HEK293 (cell line): ENCODE results near the gene CNKSR2.

Experiments
- CTCF ChIA-PET: fragments of 350-600 bp; formaldehyde crosslinking; extraction: SDS; loops from one replicate; lab custom pipeline; 2021; ENCODE audit warnings: antibody characterized with exemption; lab: Yijun Ruan, JAX
- POLR2A ChIA-PET: fragments of 300-600 bp; formaldehyde crosslinking; extraction: SDS; loops from one replicate; lab custom pipeline; 2020; ENCODE audit warnings: antibody characterized with exemption, inconsistent platforms; lab: Yijun Ruan, JAX
- H3K27ac ChIP-seq: fragments of 200-500 bp; sonication (Bioruptor generic); 2 replicates; pipeline ENCODE4 v1.5.1; 2014; ENCODE audit warnings: low read depth, low read length, control low read depth, inconsistent platforms; ENCODE audit errors: extremely low read depth
- H3K36me3 ChIP-seq, 2 experiments: fragments of 200-500 bp in 1 of 2; sonication (Bioruptor generic) in 1 of 2; 1 replicate in 1 of 2; 2 replicates in 1 of 2; pipeline ENCODE4 v1.5.1; 2014 to 2017; ENCODE audit warnings: inconsistent platforms in 2 of 2, low read length in 2 of 2; ENCODE audit not compliant: control insufficient read depth in 2 of 2, insufficient read depth in 1 of 2
- H3K4me1 ChIP-seq: fragments of 200-500 bp; sonication (Bioruptor generic); 2 replicates; pipeline ENCODE4 v1.5.1; 2014; ENCODE audit warnings: mild to moderate bottlenecking, low read length, inconsistent platforms; ENCODE audit not compliant: control insufficient read depth, insufficient read depth
- H3K4me3 ChIP-seq: 2 replicates; pipeline ENCODE4 v1.5.1; 2011; ENCODE audit warnings: low read depth, mild to moderate bottlenecking, control low read depth, low read length, moderate library complexity
- H3K9me3 ChIP-seq: fragments of 200-500 bp; sonication (Bioruptor generic); 2 replicates; pipeline ENCODE4 v1.5.1; 2014; ENCODE audit warnings: low read depth, low read length, inconsistent platforms; ENCODE audit not compliant: control insufficient read depth, insufficient read depth
- BCL11A ChIP-seq: fragments of 450-650 bp; formaldehyde crosslinking; IDR thresholded peaks from 2 replicates; pipeline ENCODE4 v1.5.1; 2016; ENCODE audit warnings: low read depth, missing biosample characterization, missing genetic modification characterization
- SETDB1 ChIP-seq: IDR thresholded peaks from one replicate; pipeline ENCODE4 v1.6.1; 2017; ENCODE audit warnings: mild to moderate bottlenecking, low read length, moderate library complexity, mixed read lengths; ENCODE audit not compliant: insufficient read length
- ZBTB21 ChIP-seq: fragments of 450-650 bp; formaldehyde crosslinking; IDR thresholded peaks from 2 replicates; pipeline ENCODE4 v1.5.1; 2017; ENCODE audit warnings: missing biosample characterization, missing genetic modification characterization
- ZFP37 ChIP-seq: fragments of 450-650 bp; formaldehyde crosslinking; IDR thresholded peaks from 2 replicates; pipeline ENCODE4 v1.5.1; 2016; ENCODE audit warnings: missing biosample characterization, missing genetic modification characterization
- ZNF16 ChIP-seq: fragments of 450-650 bp; formaldehyde crosslinking; IDR thresholded peaks from 2 replicates; pipeline ENCODE4 v1.5.1; 2016; ENCODE audit warnings: low read depth, missing biosample characterization, missing genetic modification characterization
- ZNF174 ChIP-seq: fragments of 450-650 bp; formaldehyde crosslinking; IDR thresholded peaks from 2 replicates; pipeline ENCODE4 v1.5.0; 2017; ENCODE audit warnings: missing biosample characterization, mild to moderate bottlenecking, missing genetic modification characterization
- ZNF202 ChIP-seq: fragments of 450-650 bp; formaldehyde crosslinking; IDR thresholded peaks from 2 replicates; pipeline ENCODE4 v1.5.1; 2016; ENCODE audit warnings: missing biosample characterization, missing genetic modification characterization, borderline replicate concordance
- ZNF24 ChIP-seq: fragments of 450-650 bp; formaldehyde crosslinking; IDR thresholded peaks from 2 replicates; pipeline ENCODE4 v1.5.1; 2016; ENCODE audit warnings: missing biosample characterization, missing genetic modification characterization
- ZNF366 ChIP-seq: fragments of 450-650 bp; formaldehyde crosslinking; conservative IDR thresholded peaks from 2 replicates; pipeline ENCODE4 v1.5.1; 2016; ENCODE audit warnings: missing biosample characterization, missing genetic modification characterization
- ZNF529 ChIP-seq: fragments of 450-650 bp; formaldehyde crosslinking; IDR thresholded peaks from 2 replicates; pipeline ENCODE4 v1.5.1; 2017; ENCODE audit warnings: missing genetic modification characterization, missing biosample characterization; ENCODE audit not compliant: insufficient replicate concordance
- ZNF530 ChIP-seq: fragments of 450-650 bp; formaldehyde crosslinking; IDR thresholded peaks from 2 replicates; pipeline ENCODE4 v1.5.1; 2016; ENCODE audit warnings: low read depth, missing biosample characterization, missing genetic modification characterization
- ZNF600 ChIP-seq: fragments of 450-650 bp; formaldehyde crosslinking; IDR thresholded peaks from 2 replicates; pipeline ENCODE4 v1.5.1; 2016; ENCODE audit warnings: missing biosample characterization, missing genetic modification characterization
- ZNF768 ChIP-seq: fragments of 450-650 bp; formaldehyde crosslinking; IDR thresholded peaks from 2 replicates; pipeline ENCODE4 v1.5.1; 2018; ENCODE audit warnings: missing biosample characterization, mild to moderate bottlenecking, missing genetic modification characterization
- ZNF777 ChIP-seq: fragments of 450-650 bp; formaldehyde crosslinking; IDR thresholded peaks from 2 replicates; pipeline ENCODE4 v1.5.1; 2017; ENCODE audit warnings: missing biosample characterization, missing genetic modification characterization, borderline replicate concordance
- ZSCAN16 ChIP-seq: fragments of 450-650 bp; formaldehyde crosslinking; IDR thresholded peaks from 2 replicates; pipeline ENCODE4 v1.5.1; 2016; ENCODE audit warnings: missing biosample characterization, missing genetic modification characterization
- TF ChIP-seq, protein P1 (sequence below): fragments of 450-650 bp; IDR thresholded peaks from 2 replicates; pipeline ENCODE4 v1.5.1; 2018; ENCODE audit warnings: missing biosample characterization, mild to moderate bottlenecking, missing genetic modification characterization
- TF ChIP-seq, protein P2 (sequence below): fragments of 450-650 bp; formaldehyde crosslinking; IDR thresholded peaks from 2 replicates; pipeline ENCODE4 v1.5.1; 2016; ENCODE audit warnings: missing biosample characterization, missing genetic modification characterization
- TF ChIP-seq, protein P3 (sequence below): fragments of 450-650 bp; formaldehyde crosslinking; IDR thresholded peaks from 2 replicates; pipeline ENCODE4 v1.5.1; 2016; ENCODE audit warnings: missing biosample characterization, missing genetic modification characterization
- TF ChIP-seq, protein P4 (sequence below): fragments of 450-650 bp; formaldehyde crosslinking; IDR thresholded peaks from 2 replicates; pipeline ENCODE4 v1.5.1; 2016; ENCODE audit warnings: missing biosample characterization, missing genetic modification characterization, low read depth
- TF ChIP-seq, protein P5 (sequence below): fragments of 450-650 bp; formaldehyde crosslinking; IDR thresholded peaks from 2 replicates; pipeline ENCODE4 v1.5.1; 2016; ENCODE audit warnings: missing biosample characterization, missing genetic modification characterization, borderline replicate concordance

The CNKSR2 gene

DNA sequence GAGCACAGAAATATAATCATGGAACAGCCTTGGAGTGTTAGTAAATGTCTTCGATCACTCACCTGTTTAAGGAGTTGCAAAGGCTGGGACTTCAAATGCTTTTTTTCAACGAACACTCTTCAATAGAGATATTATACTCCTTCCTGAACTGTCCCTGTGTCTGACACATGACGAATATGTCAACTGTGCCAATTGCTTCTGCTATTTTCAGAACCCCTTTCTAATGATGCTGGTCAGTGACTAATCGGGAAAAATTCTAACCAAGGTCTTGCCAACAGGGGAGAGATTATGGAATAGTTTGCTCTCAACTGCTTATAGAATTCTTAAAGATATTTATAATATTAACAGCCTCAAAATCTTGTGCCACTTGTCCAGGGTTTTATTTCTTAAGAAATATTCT, 292.5 kb downstream of the CNKSR2 start:
- TF ChIP-seq ZBTB21 = no peak
- TF ChIP-seq, protein P1, sequence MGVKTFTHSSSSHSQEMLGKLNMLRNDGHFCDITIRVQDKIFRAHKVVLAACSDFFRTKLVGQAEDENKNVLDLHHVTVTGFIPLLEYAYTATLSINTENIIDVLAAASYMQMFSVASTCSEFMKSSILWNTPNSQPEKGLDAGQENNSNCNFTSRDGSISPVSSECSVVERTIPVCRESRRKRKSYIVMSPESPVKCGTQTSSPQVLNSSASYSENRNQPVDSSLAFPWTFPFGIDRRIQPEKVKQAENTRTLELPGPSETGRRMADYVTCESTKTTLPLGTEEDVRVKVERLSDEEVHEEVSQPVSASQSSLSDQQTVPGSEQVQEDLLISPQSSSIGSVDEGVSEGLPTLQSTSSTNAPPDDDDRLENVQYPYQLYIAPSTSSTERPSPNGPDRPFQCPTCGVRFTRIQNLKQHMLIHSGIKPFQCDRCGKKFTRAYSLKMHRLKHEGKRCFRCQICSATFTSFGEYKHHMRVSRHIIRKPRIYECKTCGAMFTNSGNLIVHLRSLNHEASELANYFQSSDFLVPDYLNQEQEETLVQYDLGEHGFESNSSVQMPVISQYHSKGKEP (tag by site-specific recombination) = no peak
- no peak for TF ChIP-seq ZNF777 (tag by site-specific recombination)
- no peak for TF ChIP-seq SETDB1
- no peak for TF ChIP-seq ZNF768
- no peak for TF ChIP-seq ZSCAN16
- TF ChIP-seq, protein P2, sequence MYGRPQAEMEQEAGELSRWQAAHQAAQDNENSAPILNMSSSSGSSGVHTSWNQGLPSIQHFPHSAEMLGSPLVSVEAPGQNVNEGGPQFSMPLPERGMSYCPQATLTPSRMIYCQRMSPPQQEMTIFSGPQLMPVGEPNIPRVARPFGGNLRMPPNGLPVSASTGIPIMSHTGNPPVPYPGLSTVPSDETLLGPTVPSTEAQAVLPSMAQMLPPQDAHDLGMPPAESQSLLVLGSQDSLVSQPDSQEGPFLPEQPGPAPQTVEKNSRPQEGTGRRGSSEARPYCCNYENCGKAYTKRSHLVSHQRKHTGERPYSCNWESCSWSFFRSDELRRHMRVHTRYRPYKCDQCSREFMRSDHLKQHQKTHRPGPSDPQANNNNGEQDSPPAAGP (tag by site-specific recombination) = no peak
- CTCF ChIA-PET = no interaction called here

DNA sequence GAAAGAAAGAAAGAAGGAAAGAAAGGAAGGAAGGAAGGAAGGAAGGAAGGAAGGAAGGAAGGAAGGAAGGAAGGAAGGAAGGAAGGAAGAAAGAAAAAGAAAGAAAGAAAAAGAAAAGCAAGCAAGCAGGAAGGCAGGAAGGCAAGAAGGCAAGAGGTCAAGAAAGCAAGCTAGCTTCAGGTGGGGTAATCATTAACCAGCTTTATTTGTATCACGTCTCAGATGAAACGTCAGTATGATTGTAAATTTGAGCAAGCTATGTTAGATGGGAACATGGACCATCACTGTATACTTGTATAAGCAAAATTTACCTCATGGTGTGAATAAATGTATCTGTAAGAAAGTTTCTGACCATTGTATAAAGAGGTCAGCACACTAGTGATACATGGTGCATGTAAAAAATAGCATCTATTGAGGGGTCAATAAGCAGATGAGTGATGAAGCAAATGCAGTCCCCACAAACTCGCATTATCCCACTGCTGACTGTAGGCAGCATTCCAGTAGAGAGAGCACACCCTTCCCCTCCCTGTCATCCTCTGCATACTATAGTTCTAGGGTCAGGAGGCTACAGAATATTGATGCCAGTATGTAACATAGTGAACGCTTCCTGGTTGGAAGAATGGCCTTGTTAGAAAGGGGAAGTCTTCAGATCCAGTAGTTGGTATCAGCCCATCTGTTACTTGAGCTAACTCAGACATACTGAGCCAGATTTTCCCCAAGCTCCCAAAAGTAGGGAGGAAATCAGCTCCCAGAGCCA, 300.4 kb downstream of the CNKSR2 start:
- Histone ChIP-seq H3K36me3 (no peaks in the 10 kb centered on the region), H3K27ac (no peak overlapping the region), H3K4me1 (no peaks in the 10 kb centered on the region), H3K9me3 (no peaks in the 10 kb centered on the region), H3K4me3 (no peak overlapping the region)
- TF ChIP-seq ZNF366 (tag by site-specific recombination) (peak; percentile 46), ZNF530 (tag by site-specific recombination) (no peak)
- TF ChIP-seq, protein P3, sequence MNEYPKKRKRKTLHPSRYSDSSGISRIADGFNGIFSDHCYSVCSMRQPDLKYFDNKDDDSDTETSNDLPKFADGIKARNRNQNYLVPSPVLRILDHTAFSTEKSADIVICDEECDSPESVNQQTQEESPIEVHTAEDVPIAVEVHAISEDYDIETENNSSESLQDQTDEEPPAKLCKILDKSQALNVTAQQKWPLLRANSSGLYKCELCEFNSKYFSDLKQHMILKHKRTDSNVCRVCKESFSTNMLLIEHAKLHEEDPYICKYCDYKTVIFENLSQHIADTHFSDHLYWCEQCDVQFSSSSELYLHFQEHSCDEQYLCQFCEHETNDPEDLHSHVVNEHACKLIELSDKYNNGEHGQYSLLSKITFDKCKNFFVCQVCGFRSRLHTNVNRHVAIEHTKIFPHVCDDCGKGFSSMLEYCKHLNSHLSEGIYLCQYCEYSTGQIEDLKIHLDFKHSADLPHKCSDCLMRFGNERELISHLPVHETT (tag by site-specific recombination) = no peak
- CTCF ChIA-PET = no interaction called here
- POLR2A ChIA-PET = no interaction called here

More for the DNA sequence above, 292.5 kb downstream of the CNKSR2 start:
- POLR2A ChIA-PET = no interaction called here
- Histone ChIP-seq H3K9me3 (no peaks in the 10 kb centered on the region), H3K36me3 (no peaks in the 10 kb centered on the region), H3K4me3 (no peak overlapping the region), H3K27ac (no peak overlapping the region), H3K4me1 (no peaks in the 10 kb centered on the region)

DNA sequence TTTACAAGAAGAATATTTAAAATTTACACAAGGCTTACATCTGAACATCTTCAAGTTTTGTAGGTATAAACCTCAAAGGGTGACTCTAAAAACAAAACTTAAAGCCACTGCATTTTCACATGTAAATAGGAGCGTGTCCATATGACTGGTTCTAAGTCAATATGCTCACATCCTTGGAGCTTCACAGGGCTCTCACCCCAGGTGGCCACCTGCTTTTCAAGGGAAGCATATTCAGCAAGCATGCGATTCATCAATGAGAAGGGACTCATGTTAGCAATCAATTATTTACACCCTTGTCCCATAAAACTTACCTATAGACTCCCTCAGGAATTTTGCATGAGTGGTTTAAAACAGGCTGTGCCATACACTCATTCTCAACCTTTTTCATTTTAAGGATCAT, 301.7 kb downstream of the CNKSR2 start:
- Histone ChIP-seq H3K4me3 (no peak overlapping the region), H3K9me3 (no peaks in the 10 kb centered on the region), H3K36me3 (no peaks in the 10 kb centered on the region), H3K27ac (no peak overlapping the region), H3K4me1 (no peaks in the 10 kb centered on the region)
- ChIA-PET CTCF (interaction anchor here (0.6 to 0.7 kb wide), 2 partner anchors 42 to 120 kb away, joined by 3 read pairs; no protein-coding TSS in a partner anchor), POLR2A (no interaction called here)
- TF ChIP-seq ZNF174 = no peak
- TF ChIP-seq ZNF24 (tag by site-specific recombination) = no peak
- no peak for TF ChIP-seq ZNF600 (tag by site-specific recombination)
- TF ChIP-seq ZNF529 = no peak
- no peak for TF ChIP-seq BCL11A (tag by site-specific recombination)
- no peak for TF ChIP-seq ZNF16 (tag by site-specific recombination)
- TF ChIP-seq, protein P4, sequence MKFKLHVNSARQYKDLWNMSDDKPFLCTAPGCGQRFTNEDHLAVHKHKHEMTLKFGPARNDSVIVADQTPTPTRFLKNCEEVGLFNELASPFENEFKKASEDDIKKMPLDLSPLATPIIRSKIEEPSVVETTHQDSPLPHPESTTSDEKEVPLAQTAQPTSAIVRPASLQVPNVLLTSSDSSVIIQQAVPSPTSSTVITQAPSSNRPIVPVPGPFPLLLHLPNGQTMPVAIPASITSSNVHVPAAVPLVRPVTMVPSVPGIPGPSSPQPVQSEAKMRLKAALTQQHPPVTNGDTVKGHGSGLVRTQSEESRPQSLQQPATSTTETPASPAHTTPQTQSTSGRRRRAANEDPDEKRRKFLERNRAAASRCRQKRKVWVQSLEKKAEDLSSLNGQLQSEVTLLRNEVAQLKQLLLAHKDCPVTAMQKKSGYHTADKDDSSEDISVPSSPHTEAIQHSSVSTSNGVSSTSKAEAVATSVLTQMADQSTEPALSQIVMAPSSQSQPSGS = no peak
- no peak for TF ChIP-seq ZFP37 (tag by site-specific recombination)
- TF ChIP-seq, protein P5, sequence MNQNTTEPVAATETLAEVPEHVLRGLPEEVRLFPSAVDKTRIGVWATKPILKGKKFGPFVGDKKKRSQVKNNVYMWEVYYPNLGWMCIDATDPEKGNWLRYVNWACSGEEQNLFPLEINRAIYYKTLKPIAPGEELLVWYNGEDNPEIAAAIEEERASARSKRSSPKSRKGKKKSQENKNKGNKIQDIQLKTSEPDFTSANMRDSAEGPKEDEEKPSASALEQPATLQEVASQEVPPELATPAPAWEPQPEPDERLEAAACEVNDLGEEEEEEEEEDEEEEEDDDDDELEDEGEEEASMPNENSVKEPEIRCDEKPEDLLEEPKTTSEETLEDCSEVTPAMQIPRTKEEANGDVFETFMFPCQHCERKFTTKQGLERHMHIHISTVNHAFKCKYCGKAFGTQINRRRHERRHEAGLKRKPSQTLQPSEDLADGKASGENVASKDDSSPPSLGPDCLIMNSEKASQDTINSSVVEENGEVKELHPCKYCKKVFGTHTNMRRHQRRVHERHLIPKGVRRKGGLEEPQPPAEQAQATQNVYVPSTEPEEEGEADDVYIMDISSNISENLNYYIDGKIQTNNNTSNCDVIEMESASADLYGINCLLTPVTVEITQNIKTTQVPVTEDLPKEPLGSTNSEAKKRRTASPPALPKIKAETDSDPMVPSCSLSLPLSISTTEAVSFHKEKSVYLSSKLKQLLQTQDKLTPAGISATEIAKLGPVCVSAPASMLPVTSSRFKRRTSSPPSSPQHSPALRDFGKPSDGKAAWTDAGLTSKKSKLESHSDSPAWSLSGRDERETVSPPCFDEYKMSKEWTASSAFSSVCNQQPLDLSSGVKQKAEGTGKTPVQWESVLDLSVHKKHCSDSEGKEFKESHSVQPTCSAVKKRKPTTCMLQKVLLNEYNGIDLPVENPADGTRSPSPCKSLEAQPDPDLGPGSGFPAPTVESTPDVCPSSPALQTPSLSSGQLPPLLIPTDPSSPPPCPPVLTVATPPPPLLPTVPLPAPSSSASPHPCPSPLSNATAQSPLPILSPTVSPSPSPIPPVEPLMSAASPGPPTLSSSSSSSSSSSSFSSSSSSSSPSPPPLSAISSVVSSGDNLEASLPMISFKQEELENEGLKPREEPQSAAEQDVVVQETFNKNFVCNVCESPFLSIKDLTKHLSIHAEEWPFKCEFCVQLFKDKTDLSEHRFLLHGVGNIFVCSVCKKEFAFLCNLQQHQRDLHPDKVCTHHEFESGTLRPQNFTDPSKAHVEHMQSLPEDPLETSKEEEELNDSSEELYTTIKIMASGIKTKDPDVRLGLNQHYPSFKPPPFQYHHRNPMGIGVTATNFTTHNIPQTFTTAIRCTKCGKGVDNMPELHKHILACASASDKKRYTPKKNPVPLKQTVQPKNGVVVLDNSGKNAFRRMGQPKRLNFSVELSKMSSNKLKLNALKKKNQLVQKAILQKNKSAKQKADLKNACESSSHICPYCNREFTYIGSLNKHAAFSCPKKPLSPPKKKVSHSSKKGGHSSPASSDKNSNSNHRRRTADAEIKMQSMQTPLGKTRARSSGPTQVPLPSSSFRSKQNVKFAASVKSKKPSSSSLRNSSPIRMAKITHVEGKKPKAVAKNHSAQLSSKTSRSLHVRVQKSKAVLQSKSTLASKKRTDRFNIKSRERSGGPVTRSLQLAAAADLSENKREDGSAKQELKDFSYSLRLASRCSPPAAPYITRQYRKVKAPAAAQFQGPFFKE = no peak
- TF ChIP-seq ZNF202 (tag by site-specific recombination) = no peak
